NB4 (cell line): Measurements from ENCODE around the gene CALHM3.

Source experiments
- POLR2A ChIP-seq: IDR thresholded peaks from 2 replicates; pipeline ENCODE4 v1.6.1; 2011; ENCODE audit warnings: mild to moderate bottlenecking; ENCODE audit not compliant: insufficient read length; ENCODE audit errors: extremely low read depth
- TF ChIP-seq, protein P1 (sequence below): IDR thresholded peaks from one replicate; pipeline ENCODE4 v1.5.1; 2012; ENCODE audit warnings: low read depth, low read length
- TF ChIP-seq, protein P2 (sequence below): IDR thresholded peaks from 2 replicates; pipeline ENCODE4 v1.6.1; 2011; ENCODE audit warnings: low read depth, low read length

DNA sequence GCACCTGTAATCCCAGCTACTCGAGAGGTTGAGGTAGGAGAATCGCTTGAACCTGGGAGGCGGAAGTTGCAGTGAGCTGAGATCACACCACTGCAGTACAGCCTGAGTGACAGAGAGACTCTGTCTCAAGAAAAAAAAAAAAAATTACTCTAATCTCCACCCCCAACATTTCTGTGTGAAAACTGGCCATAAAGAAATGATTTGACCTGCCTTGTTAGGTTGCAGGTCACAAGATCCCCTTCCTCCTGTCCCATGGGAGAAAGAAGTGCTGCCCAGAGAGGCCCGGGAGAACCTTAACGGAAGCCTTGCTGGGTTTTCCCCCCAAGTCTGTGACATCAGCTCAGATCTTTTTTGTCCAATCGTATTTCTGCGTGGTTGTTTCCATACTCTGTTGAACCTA is 11.6 kb downstream of the CALHM3 start:
- TF ChIP-seq, protein P1, sequence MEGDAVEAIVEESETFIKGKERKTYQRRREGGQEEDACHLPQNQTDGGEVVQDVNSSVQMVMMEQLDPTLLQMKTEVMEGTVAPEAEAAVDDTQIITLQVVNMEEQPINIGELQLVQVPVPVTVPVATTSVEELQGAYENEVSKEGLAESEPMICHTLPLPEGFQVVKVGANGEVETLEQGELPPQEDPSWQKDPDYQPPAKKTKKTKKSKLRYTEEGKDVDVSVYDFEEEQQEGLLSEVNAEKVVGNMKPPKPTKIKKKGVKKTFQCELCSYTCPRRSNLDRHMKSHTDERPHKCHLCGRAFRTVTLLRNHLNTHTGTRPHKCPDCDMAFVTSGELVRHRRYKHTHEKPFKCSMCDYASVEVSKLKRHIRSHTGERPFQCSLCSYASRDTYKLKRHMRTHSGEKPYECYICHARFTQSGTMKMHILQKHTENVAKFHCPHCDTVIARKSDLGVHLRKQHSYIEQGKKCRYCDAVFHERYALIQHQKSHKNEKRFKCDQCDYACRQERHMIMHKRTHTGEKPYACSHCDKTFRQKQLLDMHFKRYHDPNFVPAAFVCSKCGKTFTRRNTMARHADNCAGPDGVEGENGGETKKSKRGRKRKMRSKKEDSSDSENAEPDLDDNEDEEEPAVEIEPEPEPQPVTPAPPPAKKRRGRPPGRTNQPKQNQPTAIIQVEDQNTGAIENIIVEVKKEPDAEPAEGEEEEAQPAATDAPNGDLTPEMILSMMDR = no peak
- TF ChIP-seq POLR2A = no peak
- TF ChIP-seq, protein P2, sequence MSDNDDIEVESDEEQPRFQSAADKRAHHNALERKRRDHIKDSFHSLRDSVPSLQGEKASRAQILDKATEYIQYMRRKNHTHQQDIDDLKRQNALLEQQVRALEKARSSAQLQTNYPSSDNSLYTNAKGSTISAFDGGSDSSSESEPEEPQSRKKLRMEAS = no peak
